OCI-LY3 (cell line): ENCODE results near the gene EPHA10.

Experiments
- EZH2phosphoT487 ChIP-seq: fragments of 200-600 bp; shearing (Covaris generic); IDR thresholded peaks from 2 replicates; pipeline ENCODE4 v1.6.1; 2018; ENCODE audit warnings: antibody characterized with exemption, mixed run types, low read depth
- TF ChIP-seq, protein P1 (sequence below): fragments of 200-600, 300-600 bp; sonication (generic); IDR thresholded peaks from 2 replicates; pipeline ENCODE4 v1.5.1; 2014; ENCODE audit warnings: antibody characterized with exemption, low read length, low read depth

DNA sequence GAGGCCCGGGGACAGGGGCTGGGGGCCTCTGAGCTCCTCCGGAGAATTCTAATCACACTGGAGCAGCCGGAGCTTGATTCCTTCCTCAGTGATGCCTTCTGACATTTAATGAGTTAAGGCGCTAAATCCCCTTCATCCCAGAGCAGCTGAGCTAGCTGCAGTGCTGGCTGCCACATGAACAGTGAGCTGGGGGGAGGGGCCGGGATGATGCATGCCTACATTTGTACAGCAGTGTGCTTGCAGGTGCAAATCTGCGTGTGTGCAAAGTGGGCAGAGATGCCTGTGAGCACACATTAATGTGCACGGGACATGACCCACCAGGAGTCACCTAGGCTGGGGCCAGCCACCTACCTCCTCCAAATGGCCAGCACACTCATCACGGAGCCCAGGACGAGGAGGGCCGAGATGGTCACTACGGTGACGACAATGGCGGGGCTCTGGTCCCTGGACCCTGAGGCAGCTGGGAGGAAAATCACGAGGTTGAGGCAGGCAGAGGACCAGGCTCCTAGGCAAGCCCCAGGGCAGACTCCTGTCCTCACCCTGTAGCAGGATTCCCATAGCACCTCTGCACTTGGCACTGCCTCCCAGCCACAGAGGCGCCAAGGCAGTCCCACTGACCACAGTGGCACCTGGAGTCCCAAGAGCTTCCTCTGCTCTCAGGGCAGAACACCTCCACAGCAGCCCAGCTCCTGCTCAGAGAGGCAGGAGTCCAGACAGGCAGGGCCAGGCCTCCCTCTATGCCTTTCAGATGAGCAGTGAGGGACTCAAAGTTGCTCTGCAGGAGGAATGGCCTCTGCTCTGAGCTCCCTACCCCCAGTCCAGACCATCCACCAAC is 38.0 kb downstream of the EPHA10 start:
- TF ChIP-seq, protein P1, sequence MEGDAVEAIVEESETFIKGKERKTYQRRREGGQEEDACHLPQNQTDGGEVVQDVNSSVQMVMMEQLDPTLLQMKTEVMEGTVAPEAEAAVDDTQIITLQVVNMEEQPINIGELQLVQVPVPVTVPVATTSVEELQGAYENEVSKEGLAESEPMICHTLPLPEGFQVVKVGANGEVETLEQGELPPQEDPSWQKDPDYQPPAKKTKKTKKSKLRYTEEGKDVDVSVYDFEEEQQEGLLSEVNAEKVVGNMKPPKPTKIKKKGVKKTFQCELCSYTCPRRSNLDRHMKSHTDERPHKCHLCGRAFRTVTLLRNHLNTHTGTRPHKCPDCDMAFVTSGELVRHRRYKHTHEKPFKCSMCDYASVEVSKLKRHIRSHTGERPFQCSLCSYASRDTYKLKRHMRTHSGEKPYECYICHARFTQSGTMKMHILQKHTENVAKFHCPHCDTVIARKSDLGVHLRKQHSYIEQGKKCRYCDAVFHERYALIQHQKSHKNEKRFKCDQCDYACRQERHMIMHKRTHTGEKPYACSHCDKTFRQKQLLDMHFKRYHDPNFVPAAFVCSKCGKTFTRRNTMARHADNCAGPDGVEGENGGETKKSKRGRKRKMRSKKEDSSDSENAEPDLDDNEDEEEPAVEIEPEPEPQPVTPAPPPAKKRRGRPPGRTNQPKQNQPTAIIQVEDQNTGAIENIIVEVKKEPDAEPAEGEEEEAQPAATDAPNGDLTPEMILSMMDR: no peak
- no peak for TF ChIP-seq EZH2phosphoT487
